Keratinocyte (primary cell): ENCODE measurements around the gene SPATA32. TPM values are rescaled to one million over a fixed set of nuclear protein-coding genes. Genes with fewer than 3 reads are reported as not detected.

Experiments
- DNase-seq: peaks from one replicate; pipeline ENCODE4 v3.0.0-alpha.2; 2011; ENCODE audit warnings: low read depth, missing footprints, low spot score
- FAIRE-seq: peaks from 2 replicates; lab custom pipeline; 2011; peaks lifted over from hg19 to GRCh38; lab: Jason Lieb, UNC
- H2AFZ ChIP-seq: 2 replicates; pipeline ENCODE4 v1.6.0; 2012; ENCODE audit warnings: low read length, control low read depth, inconsistent platforms; ENCODE audit not compliant: control insufficient read depth
- H3K27ac ChIP-seq: 2 replicates; pipeline ENCODE4 v1.5.1; 2011; ENCODE audit warnings: low read length; ENCODE audit not compliant: control insufficient read depth, insufficient read depth
- H3K27me3 ChIP-seq: 3 replicates; pipeline ENCODE4 v1.6.0; 2011; ENCODE audit warnings: low read length; ENCODE audit not compliant: control insufficient read depth, insufficient read depth; ENCODE audit errors: extremely low read depth
- H3K36me3 ChIP-seq, 2 experiments: 2 replicates in 1 of 2; 3 replicates in 1 of 2; pipeline ENCODE4 v1.5.1; 2011; ENCODE audit warnings: low read length in 2 of 2, mild to moderate bottlenecking in 1 of 2; ENCODE audit not compliant: control insufficient read depth in 2 of 2, insufficient read depth in 2 of 2; ENCODE audit errors: extremely low read depth in 1 of 2
- H3K4me1 ChIP-seq: 3 replicates; pipeline ENCODE4 v1.5.1; 2011; ENCODE audit warnings: low read length; ENCODE audit not compliant: control insufficient read depth, insufficient read depth; ENCODE audit errors: extremely low read depth
- H3K4me2 ChIP-seq: 3 replicates; pipeline ENCODE4 v1.6.0; 2011; ENCODE audit warnings: low read depth, low read length; ENCODE audit not compliant: control insufficient read depth, insufficient read depth; ENCODE audit errors: extremely low read depth
- H3K4me3 ChIP-seq, 3 experiments: fragments of 200-600 bp in 1 of 3; sonication (generic) in 1 of 3; 2 replicates in 2 of 3; 3 replicates in 1 of 3; pipeline ENCODE4 v1.5.1; 2011 to 2016; ENCODE audit warnings: low read length in 3 of 3, mild to moderate bottlenecking in 3 of 3, control low read depth in 2 of 3, inconsistent platforms in 1 of 3, low read depth in 1 of 3, mixed read lengths in 1 of 3, mixed run types in 1 of 3, moderate library complexity in 1 of 3; ENCODE audit not compliant: control insufficient read depth in 2 of 3, insufficient read depth in 2 of 3; ENCODE audit errors: extremely low read depth in 1 of 3
- H3K79me2 ChIP-seq: 2 replicates; pipeline ENCODE4 v1.6.0; 2012; ENCODE audit warnings: low read length; ENCODE audit not compliant: control insufficient read depth, insufficient read depth
- H3K9ac ChIP-seq: 3 replicates; pipeline ENCODE4 v1.6.0; 2011; ENCODE audit warnings: low read length; ENCODE audit not compliant: control insufficient read depth, insufficient read depth; ENCODE audit errors: extremely low read depth
- H3K9me1 ChIP-seq: 3 replicates; pipeline ENCODE4 v1.6.0; 2011; ENCODE audit warnings: low read length; ENCODE audit not compliant: control insufficient read depth, insufficient read depth; ENCODE audit errors: extremely low read depth
- H3K9me3 ChIP-seq: 2 replicates; pipeline ENCODE4 v1.5.1; 2012; ENCODE audit warnings: low read depth, low read length; ENCODE audit not compliant: control insufficient read depth
- H4K20me1 ChIP-seq: 3 replicates; pipeline ENCODE4 v1.6.0; 2011; ENCODE audit warnings: low read length; ENCODE audit not compliant: control insufficient read depth, insufficient read depth; ENCODE audit errors: extremely low read depth
- CTCF ChIP-seq, 3 experiments: IDR thresholded peaks in 1 of 3; conservative IDR thresholded peaks in 1 of 3; optimal IDR thresholded peaks in 1 of 3; 2 replicates in 2 of 3; 3 replicates in 1 of 3; pipeline versions ENCODE3 to v1.5.1; 2011; ENCODE audit warnings: low read length in 3 of 3, mild to moderate bottlenecking in 3 of 3, moderate library complexity in 2 of 3, control low read depth in 1 of 3, inconsistent platforms in 1 of 3; ENCODE audit not compliant: insufficient read depth in 2 of 3; ENCODE audit errors: extremely low read depth in 1 of 3
- EZH2 ChIP-seq: IDR thresholded peaks from one replicate; pipeline ENCODE4 v1.6.1; 2012; ENCODE audit warnings: inconsistent platforms, mild to moderate bottlenecking, low read length, moderate library complexity
- dilution Hi-C: fragments of 300-500 bp; cut with MboI; formaldehyde crosslinking; loops from one replicate; pipeline ENCODE4 v1.7.0; 2020; ENCODE audit warnings: low sequenced_read_pairs; ENCODE audit not compliant: extremely low pct_ligation_motif_present
- polyA plus RNA-seq, 5 experiments: library from polyadenylated mRNA; depleted of rRNA in 3 of 5; stranded (reverse) in 3 of 5; stranded (forward) in 1 of 5; unstranded in 1 of 5; fragments of >200 nt; gene quantifications; 1 replicate in 1 of 5; 2 replicates in 3 of 5; 3 replicates in 1 of 5; pipeline versions ENCODE4 v1.2.1 to v1.2.3, GENCODE V29; 2011 to 2012; ENCODE audit warnings: missing spikeins in 2 of 5, low read depth in 1 of 5, low replicate concordance in 1 of 5

Gene SPATA32
- polyA plus RNA-seq, 1 donor (not counting 4 experiments of a cell fraction or from before 2014, with no cell fraction given): not detected

- no peak for DNase-seq
- peaks cover 26% of the 10 kb centered on the region for H3K4me1 ChIP-seq
Observed at GRCh38 chr17:45289301-45290268, 27.7 kb upstream of the SPATA32 start.

GRCh38 chr17:45288825-45289224, 26.9 kb upstream of the SPATA32 start:
- TF ChIP-seq EZH2 (no peak), CTCF (optimal IDR thresholded peaks at IDR 0.05 in 1 of 3, IDR thresholded peaks at IDR 0.05 in 1 of 3, conservative IDR thresholded peaks at IDR 0.05 in 1 of 3; ENCODE audit: extremely low read depth in 1 of 3, insufficient read depth in 2 of 3, low read length in 3 of 3) (no peak)
- H3K4me3 ChIP-seq: no peak overlapping the region
- H3K4me2 ChIP-seq: no peak overlapping the region
- no peaks in the 10 kb centered on the region for H3K9me3 ChIP-seq
- peaks cover 4% of the 10 kb centered on the region for H4K20me1 ChIP-seq
- H3K36me3 ChIP-seq: peaks cover 38 to 57% of the 10 kb centered on the region in 2 experiments
- dilution Hi-C loops: no loop called here
- DNase-seq (no peak), FAIRE-seq (no peak)
- H3K79me2 ChIP-seq: peaks cover 36% of the 10 kb centered on the region
- H2AFZ ChIP-seq: no peak overlapping the region
- no peak overlapping the region for H3K9ac ChIP-seq
- H3K4me1 ChIP-seq: peaks cover 26% of the 10 kb centered on the region
- H3K27ac ChIP-seq: no peak overlapping the region
- peaks cover 11% of the 10 kb centered on the region for H3K9me1 ChIP-seq
- H3K27me3 ChIP-seq: no peaks in the 10 kb centered on the region

More at GRCh38 chr17:45289301-45290268, 27.7 kb upstream of the SPATA32 start:
- Histone ChIP-seq H3K4me3 (no peak overlapping the region), H2AFZ (no peak overlapping the region), H3K36me3 (peaks cover 33 to 52% of the 10 kb centered on the region in 2 experiments), H3K9me3 (no peaks in the 10 kb centered on the region), H3K4me2 (no peak overlapping the region), H3K79me2 (peaks cover 40% of the 10 kb centered on the region), H3K9me1 (peaks cover 14% of the 10 kb centered on the region), H4K20me1 (peaks cover 4% of the 10 kb centered on the region), H3K27me3 (no peaks in the 10 kb centered on the region), H3K9ac (no peak overlapping the region), H3K27ac (no peak overlapping the region)
- dilution Hi-C loops: no loop called here
- TF ChIP-seq EZH2 (no peak), CTCF (optimal IDR thresholded peaks at IDR 0.05 in 1 of 3, IDR thresholded peaks at IDR 0.05 in 1 of 3, conservative IDR thresholded peaks at IDR 0.05 in 1 of 3; ENCODE audit: extremely low read depth in 1 of 3, insufficient read depth in 2 of 3, low read length in 3 of 3) (no peak)
- FAIRE-seq: no peak
